Activated T-cell treated with anti-CD3 and anti-CD28 coated beads, Interleukin-2, amount 50 U/mL, for 24 hours (primary cell): Measurements from ENCODE around the gene KLHL6.
A peak's percentile ranks its signal among the peaks of the same experiment; 100 is the strongest.
"Not testable (repeated sequence)": the region's sequence is repeated elsewhere in the genome, so short reads cannot be mapped to it uniquely, and the experiment has no call there.

Source experiments
- DNase-seq: peaks from one replicate; pipeline ENCODE4 v3.0.0-alpha.2; 2020
- H3K27ac Mint-ChIP-seq: 2 replicates; pipeline ENCODE4 v1.8.0; 2020; ENCODE audit warnings: mild to moderate bottlenecking, mixed read lengths
- H3K27me3 Mint-ChIP-seq: 2 replicates; pipeline ENCODE4 v1.8.0; 2020; ENCODE audit warnings: mixed read lengths
- H3K36me3 Mint-ChIP-seq: 2 replicates; pipeline ENCODE4 v1.8.0; 2020; ENCODE audit warnings: low read depth, mixed read lengths
- H3K4me1 Mint-ChIP-seq: 2 replicates; pipeline ENCODE4 v1.8.0; 2020; ENCODE audit warnings: low read depth, mixed read lengths
- H3K4me3 Mint-ChIP-seq: 2 replicates; pipeline ENCODE4 v1.8.0; 2020; ENCODE audit warnings: mild to moderate bottlenecking, moderate library complexity, mixed read lengths
- H3K9me3 Mint-ChIP-seq: 2 replicates; pipeline ENCODE4 v1.8.0; 2020; ENCODE audit warnings: mixed read lengths

KLHL6 gene

DNA sequence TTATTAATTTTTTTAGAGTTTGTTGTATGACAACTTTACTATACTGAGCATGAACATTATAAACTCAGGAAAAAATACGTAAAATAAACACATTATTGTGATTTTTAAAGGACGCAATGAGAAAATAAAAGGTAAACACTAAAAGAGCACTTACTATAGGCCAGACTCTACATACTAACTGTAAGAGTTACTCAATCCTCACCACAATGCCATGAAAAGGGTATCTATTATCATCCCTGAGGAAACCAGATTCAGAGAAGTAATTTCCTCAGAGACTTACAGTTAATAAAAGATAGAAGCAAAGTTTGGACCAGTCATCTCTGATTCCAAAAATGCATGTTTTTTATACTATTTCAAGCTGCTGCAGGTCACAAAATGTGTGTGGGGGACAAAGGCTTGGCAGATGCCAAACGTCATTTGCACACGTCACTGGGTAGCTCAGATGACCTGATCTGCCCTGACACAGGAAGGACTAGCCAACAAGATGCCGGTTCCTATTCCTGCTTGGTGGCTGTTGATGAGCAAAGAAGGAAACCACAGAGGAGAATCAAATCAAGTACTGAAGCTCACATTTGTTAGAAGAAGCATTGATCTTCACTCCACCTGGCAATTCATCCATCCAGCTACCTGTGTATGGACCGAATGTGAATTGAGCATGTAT, 42.3 kb downstream of the KLHL6 start:
- DNase-seq, result peak; percentile 40
- Mint-ChIP-seq H3K36me3 (peaks cover 55% of the 10 kb centered on the region), H3K4me1 (peaks cover 60% of the 10 kb centered on the region), H3K4me3 (no peak overlapping the region), H3K9me3 (no peaks in the 10 kb centered on the region), H3K27me3 (no peaks in the 10 kb centered on the region), H3K27ac (peak overlapping the region; percentile 70)

DNA sequence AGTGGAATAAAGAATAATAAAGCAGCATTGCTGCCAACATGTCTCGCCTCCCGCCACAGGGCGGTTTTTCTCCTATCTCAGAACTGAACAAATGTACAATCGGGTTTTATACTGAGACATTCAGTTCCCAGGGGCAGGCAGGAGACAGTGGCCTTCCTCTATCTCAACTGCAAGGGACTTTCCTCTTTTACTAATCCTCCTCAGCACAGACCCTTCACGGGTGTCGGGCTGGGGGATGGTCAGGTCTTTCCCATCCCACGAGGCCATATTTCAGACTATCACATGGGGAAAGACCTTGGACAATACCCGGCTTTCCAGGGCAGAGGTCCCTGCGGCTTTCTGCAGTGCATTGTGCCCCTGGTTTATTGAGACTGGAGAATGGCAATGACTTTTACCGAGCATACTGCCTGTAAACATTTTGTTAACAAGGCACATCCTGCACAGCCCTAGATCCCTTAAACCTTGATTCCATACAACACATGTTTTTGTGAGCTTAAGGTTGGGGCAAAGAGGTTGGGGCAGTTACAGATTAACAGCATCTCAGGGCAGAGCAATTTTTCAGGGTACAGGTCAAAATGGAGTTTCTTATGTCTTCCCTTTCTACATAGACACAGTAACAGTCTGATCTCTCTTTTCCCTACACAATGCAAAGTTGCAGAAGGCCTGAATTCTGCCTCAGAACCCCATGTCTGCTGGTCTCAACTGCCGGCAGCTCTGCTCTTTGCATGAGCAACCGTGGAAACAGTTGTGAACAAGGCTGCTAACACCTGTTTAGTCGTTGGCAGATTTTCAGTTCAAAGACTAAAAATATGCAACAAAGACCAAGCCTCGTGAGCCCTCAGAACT, 44.0 kb downstream of the KLHL6 start:
- DNase-seq, result peak; percentile 11
- H3K27me3 Mint-ChIP-seq, H3K4me3 Mint-ChIP-seq, H3K9me3 Mint-ChIP-seq: not testable (repeated sequence)
- peaks cover 62% of the 10 kb centered on the region for H3K36me3 Mint-ChIP-seq
- H3K27ac Mint-ChIP-seq, result peak overlapping the region; percentile 71
- peaks cover 51% of the 10 kb centered on the region for H3K4me1 Mint-ChIP-seq

DNA sequence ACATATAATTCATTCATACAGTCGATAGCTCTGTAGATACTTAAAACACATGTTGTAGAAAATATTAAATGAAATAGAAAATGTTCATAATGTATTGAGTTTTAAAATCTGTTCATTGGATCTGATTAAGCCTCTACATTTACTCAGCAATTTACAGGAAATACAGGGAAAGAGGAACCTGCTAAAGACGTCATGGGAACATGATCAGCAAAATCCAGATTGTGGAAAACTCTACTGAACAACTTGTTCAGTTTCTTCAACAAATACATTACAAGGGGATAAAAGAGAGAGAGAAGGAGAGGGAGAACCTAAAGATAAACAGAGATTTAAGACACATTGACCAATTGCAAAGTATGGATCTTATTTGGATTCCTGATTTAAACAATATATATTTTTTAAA, 46.7 kb downstream of the KLHL6 start:
- peaks cover 70% of the 10 kb centered on the region for H3K36me3 Mint-ChIP-seq
- no peak overlapping the region for H3K4me3 Mint-ChIP-seq
- peaks cover 5% of the 10 kb centered on the region for H3K9me3 Mint-ChIP-seq
- H3K4me1 Mint-ChIP-seq, result peaks cover 30% of the 10 kb centered on the region
- no peak overlapping the region for H3K27ac Mint-ChIP-seq
- no peaks in the 10 kb centered on the region for H3K27me3 Mint-ChIP-seq
- DNase-seq, result no peak

DNA sequence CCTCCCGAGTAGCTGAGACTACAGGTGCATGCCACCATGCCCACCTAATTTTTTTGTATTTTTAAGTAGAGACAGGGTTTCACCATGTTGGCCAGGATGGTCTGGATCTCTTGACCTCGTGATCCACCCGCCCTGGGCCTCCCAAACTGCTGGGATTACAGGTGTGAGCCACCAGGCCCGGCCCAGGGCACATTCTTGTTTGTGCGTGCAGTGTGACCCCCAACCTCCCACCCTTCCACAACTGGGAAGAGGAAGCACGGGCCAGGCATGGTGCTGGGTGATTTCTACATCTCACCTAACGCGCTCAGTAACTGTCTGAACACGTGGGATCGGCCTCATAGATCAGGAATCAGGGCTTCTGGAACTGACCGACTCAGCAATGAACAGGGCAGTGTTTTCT, 48.0 kb downstream of the KLHL6 start:
- no peaks in the 10 kb centered on the region for H3K27me3 Mint-ChIP-seq
- peaks cover 5% of the 10 kb centered on the region for H3K9me3 Mint-ChIP-seq
- H3K4me1 Mint-ChIP-seq, result peaks cover 23% of the 10 kb centered on the region
- H3K36me3 Mint-ChIP-seq, result peaks cover 77% of the 10 kb centered on the region
- H3K27ac Mint-ChIP-seq, result no peak overlapping the region
- DNase-seq, result no peak
- no peak overlapping the region for H3K4me3 Mint-ChIP-seq

DNA sequence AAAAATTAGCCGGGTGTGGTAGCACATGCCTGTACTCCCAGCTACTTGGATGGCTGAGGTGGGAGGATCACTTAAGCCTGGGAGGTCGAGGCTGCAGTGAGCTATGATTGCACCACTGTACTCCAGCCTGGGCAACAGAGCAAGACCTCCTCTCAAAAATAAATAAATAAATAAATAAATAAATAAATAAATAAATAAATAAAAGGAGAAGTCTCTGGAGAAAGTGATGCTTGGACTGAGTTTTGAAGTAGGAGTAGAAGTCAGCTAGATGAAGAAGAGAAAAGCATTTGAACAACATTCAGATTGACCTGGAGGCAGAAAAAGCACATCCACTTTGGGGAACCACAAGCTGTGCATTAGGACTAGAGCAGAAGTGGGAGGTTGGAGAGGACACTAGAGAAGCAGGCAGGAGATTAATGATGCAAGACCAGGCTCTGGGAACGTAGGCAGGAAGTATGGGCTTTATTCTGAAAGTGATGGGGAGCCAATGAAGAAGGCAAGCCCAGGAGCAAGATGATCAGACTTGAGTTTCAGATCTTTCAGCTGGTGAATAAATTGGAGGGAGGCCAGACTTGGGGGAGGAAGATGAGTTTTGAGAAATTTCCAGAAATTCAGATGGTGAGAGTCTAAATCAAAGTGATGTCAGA, 48.7 kb downstream of the KLHL6 start:
- H3K9me3 Mint-ChIP-seq, result peaks cover 5% of the 10 kb centered on the region
- H3K4me3 Mint-ChIP-seq, result no peak overlapping the region
- H3K4me1 Mint-ChIP-seq, result peaks cover 19% of the 10 kb centered on the region
- H3K27me3 Mint-ChIP-seq, result no peaks in the 10 kb centered on the region
- no peak for DNase-seq
- peaks cover 80% of the 10 kb centered on the region for H3K36me3 Mint-ChIP-seq
- peak overlapping the region; percentile 8 for H3K27ac Mint-ChIP-seq

DNA sequence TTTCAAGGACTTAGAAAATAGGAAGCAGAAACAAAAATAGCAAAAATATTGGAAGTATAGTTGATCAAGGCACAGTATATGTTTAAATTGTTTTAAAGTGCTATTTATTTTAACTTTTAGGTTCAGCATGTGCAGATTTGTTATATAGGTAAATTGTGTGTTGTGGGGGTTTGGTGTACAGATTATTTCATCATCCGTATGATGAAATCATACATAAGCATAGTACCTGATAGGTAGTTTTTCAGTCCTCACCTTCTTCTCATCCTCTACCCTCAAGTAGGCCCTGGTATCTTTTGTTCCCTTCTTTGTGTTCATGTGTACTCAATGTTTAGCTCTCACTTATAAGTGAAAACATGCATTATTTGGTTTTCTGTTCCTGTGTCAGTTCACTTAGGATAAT, 50.9 kb downstream of the KLHL6 start:
- Mint-ChIP-seq H3K27ac (peak overlapping the region; percentile 74), H3K4me1 (peaks cover 15% of the 10 kb centered on the region), H3K27me3 (no peaks in the 10 kb centered on the region), H3K36me3 (peaks cover 94% of the 10 kb centered on the region), H3K9me3 (peaks cover 5% of the 10 kb centered on the region), H3K4me3 (no peak overlapping the region)
- DNase-seq, result no peak

DNA sequence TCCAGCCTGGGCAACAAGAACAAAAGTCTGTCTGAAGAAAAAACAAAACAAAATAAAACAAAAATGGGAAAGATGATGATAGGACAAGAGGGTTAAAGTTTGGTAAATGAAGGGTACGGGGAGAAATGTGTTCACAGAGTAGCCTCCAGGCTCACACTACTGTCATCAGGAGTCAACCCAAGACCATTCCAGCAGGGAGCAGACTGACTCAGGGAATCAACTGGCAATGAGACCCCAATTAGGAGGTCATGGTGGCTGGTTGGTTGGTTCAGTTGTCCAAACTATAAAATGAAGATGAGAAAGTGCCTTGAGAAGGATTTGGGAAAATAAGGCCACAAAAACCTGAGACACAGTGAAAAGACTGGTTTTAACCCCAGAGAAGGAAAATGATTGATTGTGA, 51.8 kb downstream of the KLHL6 start:
- H3K27me3 Mint-ChIP-seq, result no peaks in the 10 kb centered on the region
- H3K4me3 Mint-ChIP-seq, result no peak overlapping the region
- H3K36me3 Mint-ChIP-seq, result peaks cover 95% of the 10 kb centered on the region
- H3K27ac Mint-ChIP-seq, result peak overlapping the region; percentile 39
- peaks cover 5% of the 10 kb centered on the region for H3K9me3 Mint-ChIP-seq
- H3K4me1 Mint-ChIP-seq, result peaks cover 13% of the 10 kb centered on the region
- DNase-seq, result peak; percentile 13

DNA sequence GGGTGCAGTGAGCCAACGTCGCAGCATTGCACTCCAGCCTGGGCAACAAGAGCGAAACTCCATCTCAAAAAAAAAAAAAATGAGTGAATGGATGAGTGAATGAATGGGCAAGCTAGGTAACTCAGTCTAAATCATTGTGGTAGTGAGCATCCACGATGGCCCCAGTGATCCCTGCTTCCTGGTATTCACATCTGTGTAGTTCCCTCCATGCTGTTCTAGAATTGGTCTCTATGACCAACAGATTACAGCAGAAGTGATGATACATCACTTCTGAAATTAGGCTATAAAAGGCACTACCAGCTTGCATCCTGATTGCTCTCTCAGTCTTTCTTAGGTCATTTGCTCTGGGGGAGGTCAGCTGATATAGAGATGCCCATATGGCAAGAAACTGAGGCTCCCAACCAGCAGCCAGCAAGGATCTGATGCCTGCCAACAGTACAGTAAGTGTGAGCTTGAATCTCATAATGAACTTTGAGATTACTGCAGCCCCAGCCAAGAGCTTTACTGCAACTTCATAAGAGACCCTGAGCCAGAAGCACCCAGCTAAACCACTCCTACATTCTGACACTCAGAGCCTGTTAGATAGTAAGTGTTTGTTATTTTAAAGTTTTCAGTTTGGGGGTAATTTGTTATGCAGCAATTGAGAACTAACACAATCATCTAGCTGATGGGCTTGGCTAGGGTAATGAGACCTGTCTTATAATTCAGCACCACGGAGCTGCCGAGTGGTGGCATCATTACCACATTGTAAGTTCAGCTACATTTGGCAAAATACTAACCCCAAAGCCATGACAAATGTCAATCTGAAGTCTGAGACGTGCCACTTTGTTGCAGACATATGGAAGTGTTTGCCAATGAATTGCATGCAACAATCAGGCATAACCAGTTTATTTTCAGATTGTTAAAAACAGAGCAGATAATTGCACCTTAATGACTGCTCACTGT, 53.0 kb downstream of the KLHL6 start:
- Mint-ChIP-seq H3K27me3 (no peaks in the 10 kb centered on the region), H3K27ac (peak overlapping the region; percentile 69), H3K4me1 (peaks cover 13% of the 10 kb centered on the region), H3K36me3 (peaks cover 94% of the 10 kb centered on the region), H3K4me3 (no peak overlapping the region), H3K9me3 (peaks cover 5% of the 10 kb centered on the region)
- DNase-seq, result peak; percentile 7

DNA sequence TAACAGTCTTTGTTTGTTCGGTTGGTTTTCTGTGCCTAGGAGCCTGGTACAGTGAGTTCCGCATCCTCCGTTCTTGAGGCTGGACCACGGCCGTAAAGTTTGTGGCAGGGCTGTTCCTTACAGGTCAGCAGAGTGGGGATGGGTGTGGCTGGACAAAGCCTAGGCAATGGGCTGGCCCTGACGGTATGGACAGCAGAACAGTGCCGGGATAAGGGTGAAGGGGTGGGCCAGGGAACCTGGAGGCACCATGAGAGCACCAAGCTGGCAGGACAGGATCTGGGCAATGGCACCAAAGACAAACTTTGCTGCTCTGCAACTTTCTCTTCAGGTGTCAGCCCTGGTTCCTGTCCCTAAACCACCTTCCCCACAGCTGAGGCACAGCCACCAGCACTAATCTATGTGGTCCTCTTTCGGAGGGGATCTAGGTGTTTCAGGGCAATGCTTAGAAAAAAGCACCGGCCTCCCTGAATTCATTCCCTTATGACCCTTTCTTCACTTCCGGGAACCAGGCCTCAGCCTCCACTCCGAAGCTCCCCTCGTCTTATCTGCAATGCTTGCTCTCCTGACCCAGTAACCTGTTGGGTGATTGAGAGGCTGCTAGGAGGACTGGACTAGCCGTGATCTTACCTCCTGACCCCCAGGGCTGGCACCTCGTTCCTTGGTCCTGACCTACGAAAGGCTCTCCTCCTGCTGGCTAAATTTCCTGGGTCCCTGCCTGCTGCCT, 54.4 kb downstream of the KLHL6 start:
- peaks cover 95% of the 10 kb centered on the region for H3K36me3 Mint-ChIP-seq

DNA sequence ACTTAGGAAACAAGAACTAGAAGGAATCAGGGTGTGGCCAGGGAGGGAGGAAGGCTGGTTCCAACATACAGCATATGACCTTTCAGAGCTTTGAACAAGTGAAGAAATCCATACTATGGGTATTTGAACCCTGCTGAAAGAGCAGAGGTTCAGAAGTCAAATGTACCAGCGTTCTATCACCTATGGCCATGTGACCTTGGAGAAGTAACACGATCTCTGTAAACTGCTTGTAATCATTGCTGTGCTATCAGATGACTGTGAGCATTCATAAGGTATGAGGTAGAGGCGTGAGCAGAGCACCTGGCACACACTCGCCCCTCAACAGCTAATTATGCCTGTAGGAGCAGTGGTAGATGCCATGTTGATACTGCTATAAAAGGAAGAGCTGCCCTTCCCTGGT, 55.2 kb downstream of the KLHL6 start:
- Mint-ChIP-seq H3K4me3 (no peak overlapping the region), H3K4me1 (peaks cover 8% of the 10 kb centered on the region), H3K9me3 (no peaks in the 10 kb centered on the region), H3K27ac (no peak overlapping the region), H3K36me3 (peaks cover 91% of the 10 kb centered on the region), H3K27me3 (no peaks in the 10 kb centered on the region)
- no peak for DNase-seq

More for the DNA sequence above, 54.4 kb downstream of the KLHL6 start:
- Mint-ChIP-seq H3K9me3 (no peaks in the 10 kb centered on the region), H3K4me3 (no peak overlapping the region), H3K27me3 (no peaks in the 10 kb centered on the region), H3K4me1 (peaks cover 8% of the 10 kb centered on the region), H3K27ac (peak overlapping the region; percentile 37)
- DNase-seq, result peak; percentile 13

DNA sequence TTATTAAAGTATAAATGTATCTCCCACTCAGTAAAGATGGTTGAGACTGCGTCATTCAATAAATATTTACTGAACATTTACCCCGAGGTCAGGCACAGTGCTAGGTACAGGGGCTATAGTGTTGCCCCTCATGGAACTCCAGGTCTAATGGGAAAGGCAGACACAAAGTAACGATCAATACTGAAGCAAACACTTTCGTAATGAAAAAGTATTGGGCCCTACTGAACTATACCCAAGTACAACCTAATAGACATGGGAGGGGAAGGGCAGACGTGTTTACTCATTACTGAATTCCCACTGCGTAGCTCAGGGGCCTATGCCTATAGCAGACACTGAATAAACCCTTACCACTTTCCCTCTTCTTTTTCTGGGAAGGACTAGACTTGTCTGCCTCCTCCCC, 56.9 kb downstream of the KLHL6 start:
- no peaks in the 10 kb centered on the region for H3K9me3 Mint-ChIP-seq
- no peaks in the 10 kb centered on the region for H3K27me3 Mint-ChIP-seq
- no peak for DNase-seq
- H3K27ac Mint-ChIP-seq, result no peak overlapping the region
- peaks cover 6% of the 10 kb centered on the region for H3K4me1 Mint-ChIP-seq
- peaks cover 86% of the 10 kb centered on the region for H3K36me3 Mint-ChIP-seq
- no peak overlapping the region for H3K4me3 Mint-ChIP-seq

DNA sequence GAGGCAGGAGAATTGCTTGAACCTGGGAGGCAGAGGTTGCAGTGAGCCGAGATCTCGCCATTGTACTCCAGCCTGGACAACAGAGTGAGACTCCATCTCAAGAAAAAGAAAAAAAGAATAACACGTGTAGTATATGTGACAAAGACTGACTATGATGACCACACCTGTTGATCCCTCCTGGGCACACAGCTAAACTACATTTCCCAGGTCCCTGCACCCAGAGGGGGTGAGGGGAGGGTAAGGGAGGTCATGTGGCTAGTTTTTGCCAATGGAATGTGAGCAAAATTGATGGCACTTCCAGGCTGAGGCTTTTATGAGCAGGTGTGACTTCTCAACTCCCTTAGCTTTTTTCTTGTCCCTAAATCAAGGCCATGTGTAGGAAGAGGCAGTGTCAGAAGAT, 58.2 kb downstream of the KLHL6 start:
- Mint-ChIP-seq H3K27me3 (no peaks in the 10 kb centered on the region), H3K4me3 (no peak overlapping the region), H3K27ac (peak overlapping the region; percentile 29), H3K36me3 (peaks cover 86% of the 10 kb centered on the region), H3K9me3 (no peaks in the 10 kb centered on the region), H3K4me1 (peaks cover 2% of the 10 kb centered on the region)
- peak; percentile 14 for DNase-seq

DNA sequence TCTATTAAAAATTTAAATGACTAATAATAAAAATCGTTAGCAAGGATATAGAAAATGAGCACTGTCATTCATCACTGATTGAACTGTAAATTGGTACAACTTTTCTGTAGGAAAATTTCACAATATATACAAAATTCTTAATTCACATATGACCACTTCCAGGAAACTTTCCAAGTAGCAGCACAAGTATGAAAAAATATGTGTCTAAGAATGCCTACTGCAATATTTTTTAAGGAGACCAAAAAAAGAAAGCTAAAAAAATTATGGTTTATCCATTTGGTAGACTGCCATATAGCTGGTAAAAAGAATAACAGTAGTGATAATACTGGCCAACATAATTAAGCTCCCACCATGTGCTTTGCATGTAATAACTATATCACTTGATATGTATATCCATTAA, 59.2 kb downstream of the KLHL6 start:
- Mint-ChIP-seq H3K4me3 (no peak overlapping the region), H3K27me3 (no peaks in the 10 kb centered on the region), H3K36me3 (peaks cover 89% of the 10 kb centered on the region), H3K27ac (peak overlapping the region; percentile 6), H3K4me1 (peaks cover 3% of the 10 kb centered on the region), H3K9me3 (no peaks in the 10 kb centered on the region)
- no peak for DNase-seq
